ENCODE measurements around the gene PIGN. TPM values are rescaled to one million over a fixed set of nuclear protein-coding genes. Genes with fewer than 3 reads are reported as not detected.

The PIGN gene
- total and polyA plus RNA-seq, 2 of the 8 experiments (the other 6 are each of a cell fraction or from before 2014, with no cell fraction given): 20.9 to 26.3 TPM

GRCh38 chr18:62177271-62177670 is 9.6 kb downstream of the PIGN start (continued):
- no peak for TF ChIP-seq CHD7 (IDR thresholded peaks at IDR 0.05; ENCODE audit: insufficient replicate concordance, low read length)
- no peak for TF ChIP-seq SIX5 (IDR thresholded peaks at IDR 0.05; ENCODE audit: low read depth, low read length)
- TF ChIP-seq, protein P1, sequence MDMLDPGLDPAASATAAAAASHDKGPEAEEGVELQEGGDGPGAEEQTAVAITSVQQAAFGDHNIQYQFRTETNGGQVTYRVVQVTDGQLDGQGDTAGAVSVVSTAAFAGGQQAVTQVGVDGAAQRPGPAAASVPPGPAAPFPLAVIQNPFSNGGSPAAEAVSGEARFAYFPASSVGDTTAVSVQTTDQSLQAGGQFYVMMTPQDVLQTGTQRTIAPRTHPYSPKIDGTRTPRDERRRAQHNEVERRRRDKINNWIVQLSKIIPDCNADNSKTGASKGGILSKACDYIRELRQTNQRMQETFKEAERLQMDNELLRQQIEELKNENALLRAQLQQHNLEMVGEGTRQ (IDR thresholded peaks at IDR 0.05; ENCODE audit: low read length): no peak

Measured in H1 (cell line).